Uterus (tissue), 2 donors: ENCODE measurements around the gene PURB.

Experiments used
- POLR2A ChIP-seq, 2 donors: fragments of 450-650 bp; IDR thresholded peaks; one replicate each; pipeline ENCODE4 v1.6.1; 2016; ENCODE audit warnings: antibody characterized with exemption in 2 of 2, mild to moderate bottlenecking in 1 of 2, moderate library complexity in 1 of 2
- TF ChIP-seq, protein P1 (sequence below), 4 experiments: fragments of 200-600 bp in 2 of 4; fragments of 450-650 bp in 2 of 4; sonication (generic) in 2 of 4; IDR thresholded peaks; one replicate each; pipeline ENCODE4 v1.5.1; 2016 to 2019; ENCODE audit warnings: antibody characterized with exemption in 4 of 4, mild to moderate bottlenecking in 2 of 4, moderate library complexity in 1 of 4

- TF ChIP-seq, protein P1, sequence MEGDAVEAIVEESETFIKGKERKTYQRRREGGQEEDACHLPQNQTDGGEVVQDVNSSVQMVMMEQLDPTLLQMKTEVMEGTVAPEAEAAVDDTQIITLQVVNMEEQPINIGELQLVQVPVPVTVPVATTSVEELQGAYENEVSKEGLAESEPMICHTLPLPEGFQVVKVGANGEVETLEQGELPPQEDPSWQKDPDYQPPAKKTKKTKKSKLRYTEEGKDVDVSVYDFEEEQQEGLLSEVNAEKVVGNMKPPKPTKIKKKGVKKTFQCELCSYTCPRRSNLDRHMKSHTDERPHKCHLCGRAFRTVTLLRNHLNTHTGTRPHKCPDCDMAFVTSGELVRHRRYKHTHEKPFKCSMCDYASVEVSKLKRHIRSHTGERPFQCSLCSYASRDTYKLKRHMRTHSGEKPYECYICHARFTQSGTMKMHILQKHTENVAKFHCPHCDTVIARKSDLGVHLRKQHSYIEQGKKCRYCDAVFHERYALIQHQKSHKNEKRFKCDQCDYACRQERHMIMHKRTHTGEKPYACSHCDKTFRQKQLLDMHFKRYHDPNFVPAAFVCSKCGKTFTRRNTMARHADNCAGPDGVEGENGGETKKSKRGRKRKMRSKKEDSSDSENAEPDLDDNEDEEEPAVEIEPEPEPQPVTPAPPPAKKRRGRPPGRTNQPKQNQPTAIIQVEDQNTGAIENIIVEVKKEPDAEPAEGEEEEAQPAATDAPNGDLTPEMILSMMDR (IDR thresholded peaks at IDR 0.05): no peak
- no peak for TF ChIP-seq POLR2A (IDR thresholded peaks at IDR 0.05)
Measured at GRCh38 chr7:44827567-44827966, 57.8 kb downstream of the PURB start.
